Neural crest cell (in vitro differentiated cells): ENCODE results near the gene RERE. TPM values are rescaled to one million over a fixed set of nuclear protein-coding genes. Genes with fewer than 3 reads are reported as not detected.
A peak's percentile ranks its signal among the peaks of the same experiment; 100 is the strongest.

Experiments used
- DNase-seq: peaks from one replicate; pipeline ENCODE4 v3.0.0; 2021; ENCODE audit warnings: low read depth, mixed read lengths, low spot score
- H3K27ac Mint-ChIP-seq: one replicate; pipeline ENCODE4 v1.8.0; 2021; ENCODE audit warnings: mild to moderate bottlenecking, mixed read lengths; ENCODE audit not compliant: unreplicated experiment
- H3K27me3 Mint-ChIP-seq: 2 replicates; pipeline ENCODE4 v1.8.0; 2021; ENCODE audit warnings: low read depth, mild to moderate bottlenecking, mixed read lengths
- H3K36me3 Mint-ChIP-seq: 2 replicates; pipeline ENCODE4 v1.8.0; 2021; ENCODE audit warnings: low read depth, mild to moderate bottlenecking, mixed read lengths
- H3K4me1 Mint-ChIP-seq: 2 replicates; pipeline ENCODE4 v1.8.0; 2021; ENCODE audit warnings: mixed read lengths
- H3K4me3 Mint-ChIP-seq: one replicate; pipeline ENCODE4 v1.8.0; 2021; ENCODE audit warnings: mild to moderate bottlenecking, mixed read lengths
- H3K9me3 Mint-ChIP-seq: 2 replicates; pipeline ENCODE4 v1.8.0; 2021; ENCODE audit warnings: mixed read lengths
- total RNA-seq: library from RNA; stranded (reverse); gene quantifications from 2 replicates; pipeline ENCODE4 v1.2.1, GENCODE V29; 2021
- TF ChIP-seq, protein P1 (sequence below): fragments of 200-600 bp; sonication (generic); conservative IDR thresholded peaks from 2 replicates; pipeline ENCODE4 v1.5.0; 2021; ENCODE audit warnings: antibody characterized with exemption, mild to moderate bottlenecking

RERE gene
- total RNA-seq, 1 donor from 2014 or later = 122 TPM

DNA sequence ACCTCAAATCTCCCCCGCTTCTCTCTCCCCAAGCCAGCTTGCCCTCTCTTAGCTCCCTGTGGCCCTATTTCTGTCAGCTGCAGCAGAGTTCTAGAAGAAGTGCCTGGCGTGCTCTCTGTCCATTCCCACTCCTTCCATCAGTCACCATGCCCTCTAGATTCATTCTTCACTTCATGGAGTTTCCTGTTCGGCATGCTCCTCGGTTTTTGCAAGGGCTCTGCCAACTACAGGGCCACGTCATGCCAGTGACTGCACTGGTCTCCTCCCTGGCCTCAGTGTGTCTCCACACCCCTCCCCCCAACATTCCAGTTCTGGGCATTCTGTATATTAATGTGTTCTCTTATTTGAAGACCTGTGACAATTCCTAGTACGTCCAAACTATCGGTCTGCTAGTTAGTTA lies 385.7 kb downstream of the RERE start:
- H3K27ac Mint-ChIP-seq = peak overlapping the region; percentile 2
- peaks cover 3% of the 10 kb centered on the region for H3K36me3 Mint-ChIP-seq
- H3K27me3 Mint-ChIP-seq = no peaks in the 10 kb centered on the region
- no peaks in the 10 kb centered on the region for H3K9me3 Mint-ChIP-seq
- no peak for DNase-seq
- TF ChIP-seq, protein P1, sequence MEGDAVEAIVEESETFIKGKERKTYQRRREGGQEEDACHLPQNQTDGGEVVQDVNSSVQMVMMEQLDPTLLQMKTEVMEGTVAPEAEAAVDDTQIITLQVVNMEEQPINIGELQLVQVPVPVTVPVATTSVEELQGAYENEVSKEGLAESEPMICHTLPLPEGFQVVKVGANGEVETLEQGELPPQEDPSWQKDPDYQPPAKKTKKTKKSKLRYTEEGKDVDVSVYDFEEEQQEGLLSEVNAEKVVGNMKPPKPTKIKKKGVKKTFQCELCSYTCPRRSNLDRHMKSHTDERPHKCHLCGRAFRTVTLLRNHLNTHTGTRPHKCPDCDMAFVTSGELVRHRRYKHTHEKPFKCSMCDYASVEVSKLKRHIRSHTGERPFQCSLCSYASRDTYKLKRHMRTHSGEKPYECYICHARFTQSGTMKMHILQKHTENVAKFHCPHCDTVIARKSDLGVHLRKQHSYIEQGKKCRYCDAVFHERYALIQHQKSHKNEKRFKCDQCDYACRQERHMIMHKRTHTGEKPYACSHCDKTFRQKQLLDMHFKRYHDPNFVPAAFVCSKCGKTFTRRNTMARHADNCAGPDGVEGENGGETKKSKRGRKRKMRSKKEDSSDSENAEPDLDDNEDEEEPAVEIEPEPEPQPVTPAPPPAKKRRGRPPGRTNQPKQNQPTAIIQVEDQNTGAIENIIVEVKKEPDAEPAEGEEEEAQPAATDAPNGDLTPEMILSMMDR = no peak
- H3K4me1 Mint-ChIP-seq = peaks cover 33% of the 10 kb centered on the region
- no peak overlapping the region for H3K4me3 Mint-ChIP-seq

DNA sequence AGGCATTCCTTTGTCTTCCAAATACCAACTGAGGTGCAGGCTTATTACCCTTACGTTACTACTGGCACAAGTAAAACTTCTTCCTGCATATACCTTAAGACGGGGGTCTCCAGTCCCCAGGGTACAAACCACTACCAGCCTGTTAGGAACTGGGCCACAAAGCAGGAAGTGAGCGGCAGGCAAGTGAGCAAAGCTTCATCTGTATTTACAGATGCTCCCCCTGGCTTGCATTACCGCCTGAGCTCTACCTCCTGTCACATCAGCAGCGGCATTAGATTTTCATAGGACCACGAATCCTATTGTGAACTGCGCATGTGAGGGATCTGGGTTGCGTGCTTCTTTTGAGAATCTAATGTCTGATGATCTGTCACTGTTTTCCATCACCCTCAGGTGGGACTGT lies 386.4 kb downstream of the RERE start:
- Mint-ChIP-seq H3K27me3 (no peaks in the 10 kb centered on the region), H3K4me3 (no peak overlapping the region), H3K4me1 (peaks cover 30% of the 10 kb centered on the region), H3K9me3 (no peaks in the 10 kb centered on the region), H3K27ac (no peak overlapping the region), H3K36me3 (peaks cover 3% of the 10 kb centered on the region)
- no peak for DNase-seq
- TF ChIP-seq, protein P1 = no peak

DNA sequence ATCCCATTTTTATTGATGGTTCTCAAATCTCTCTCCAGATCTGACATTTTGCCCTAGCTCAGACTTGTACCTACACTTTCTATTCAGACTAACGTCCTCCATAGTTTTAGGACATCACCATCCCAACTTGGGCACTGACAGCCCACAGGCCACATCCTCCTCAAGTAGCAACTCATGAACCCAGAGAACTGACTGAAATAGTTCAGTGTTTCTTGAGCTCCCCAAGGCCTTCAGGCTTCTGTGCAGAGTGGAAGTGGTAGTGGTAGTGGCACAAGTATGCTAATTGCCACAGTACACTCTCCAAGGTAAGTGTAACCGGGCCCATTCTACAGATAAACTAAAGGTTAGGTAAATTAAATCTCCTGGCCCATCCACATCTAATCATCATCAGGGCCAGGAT lies 387.0 kb downstream of the RERE start:
- no peaks in the 10 kb centered on the region for H3K9me3 Mint-ChIP-seq
- no peak for DNase-seq
- no peaks in the 10 kb centered on the region for H3K27me3 Mint-ChIP-seq
- peaks cover 3% of the 10 kb centered on the region for H3K36me3 Mint-ChIP-seq
- TF ChIP-seq, protein P1 = no peak
- H3K4me3 Mint-ChIP-seq = peak overlapping the region; percentile 15
- H3K27ac Mint-ChIP-seq = no peak overlapping the region
- peaks cover 31% of the 10 kb centered on the region for H3K4me1 Mint-ChIP-seq

DNA sequence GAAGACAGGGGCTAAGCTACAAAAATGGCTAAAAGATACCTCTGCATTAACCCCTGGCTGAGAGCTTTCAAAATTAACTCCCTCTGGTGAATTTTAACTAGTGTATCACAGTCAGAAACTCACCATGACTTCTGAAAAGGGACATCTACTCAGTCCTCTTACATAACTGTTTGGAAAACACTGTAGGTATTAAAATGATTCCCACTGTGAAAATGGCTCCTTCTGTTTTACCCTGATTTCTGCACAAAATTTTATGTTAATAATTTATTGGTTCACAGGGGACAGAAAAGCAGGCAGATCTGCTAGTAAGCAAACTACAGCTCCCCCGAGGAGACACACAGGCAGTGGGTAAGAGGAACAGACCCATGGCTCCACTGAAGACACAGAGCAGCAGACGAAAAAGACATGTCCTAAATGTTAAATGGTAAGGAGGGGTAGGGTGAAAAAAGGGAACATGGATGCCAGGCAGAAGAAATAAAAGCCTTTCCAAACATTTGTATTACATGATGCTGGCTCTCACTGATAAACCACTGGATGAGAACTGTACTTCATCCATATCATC lies 387.8 kb downstream of the RERE start:
- H3K4me3 Mint-ChIP-seq = no peak overlapping the region
- TF ChIP-seq, protein P1 = no peak
- peaks cover 35% of the 10 kb centered on the region for H3K4me1 Mint-ChIP-seq
- no peak for DNase-seq
- no peaks in the 10 kb centered on the region for H3K9me3 Mint-ChIP-seq
- no peaks in the 10 kb centered on the region for H3K27me3 Mint-ChIP-seq
- H3K36me3 Mint-ChIP-seq = peaks cover 3% of the 10 kb centered on the region
- no peak overlapping the region for H3K27ac Mint-ChIP-seq

DNA sequence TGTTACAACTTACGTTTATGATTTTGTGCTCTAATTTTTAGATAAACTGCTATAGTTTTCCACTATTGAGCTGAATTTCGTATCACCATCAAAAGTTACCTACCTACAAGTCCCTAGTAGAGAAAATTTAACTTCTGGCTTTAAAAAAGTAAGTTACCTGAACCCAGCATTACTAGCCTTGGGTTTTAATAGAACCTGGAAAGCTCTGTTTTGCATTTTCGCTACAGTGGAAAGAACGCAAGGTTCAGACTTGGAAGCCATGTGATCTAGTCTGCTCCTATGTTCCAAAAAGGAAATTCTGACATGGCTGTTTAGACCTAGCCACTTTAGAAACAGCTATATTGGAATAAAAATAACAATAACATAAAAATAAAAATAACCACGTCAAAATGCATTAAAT lies 389.0 kb downstream of the RERE start:
- Mint-ChIP-seq H3K27ac (no peak overlapping the region), H3K36me3 (no peaks in the 10 kb centered on the region), H3K4me3 (no peak overlapping the region), H3K9me3 (no peaks in the 10 kb centered on the region), H3K27me3 (no peaks in the 10 kb centered on the region), H3K4me1 (peaks cover 35% of the 10 kb centered on the region)
- TF ChIP-seq, protein P1 = no peak
- no peak for DNase-seq
